HepG2 (cell line): ENCODE data around the gene MSANTD2.

Experiments used
- EED ChIP-seq: sonication (generic); formaldehyde crosslinking; IDR thresholded peaks from 2 replicates; pipeline ENCODE4 v1.5.0; 2020; ENCODE audit warnings: mild to moderate bottlenecking, missing genetic modification reagents
- ZBTB44 ChIP-seq: sonication (generic); formaldehyde crosslinking; IDR thresholded peaks from 2 replicates; pipeline ENCODE4 v1.4.0; 2020; ENCODE audit warnings: missing genetic modification reagents
- TF ChIP-seq, protein P1 (sequence below): IDR thresholded peaks from 2 replicates; pipeline ENCODE4 v1.6.1; 2012; ENCODE audit warnings: inconsistent platforms
- TF ChIP-seq, protein P2 (sequence below): fragments of 450-650 bp; IDR thresholded peaks from 2 replicates; pipeline ENCODE4 v1.6.1; 2017; ENCODE audit warnings: mild to moderate bottlenecking
- TF ChIP-seq, protein P3 (sequence below): sonication (generic); formaldehyde crosslinking; IDR thresholded peaks from 2 replicates; pipeline ENCODE4 v1.5.0; 2020; ENCODE audit warnings: mild to moderate bottlenecking, low read depth, missing genetic modification reagents, borderline replicate concordance

- TF ChIP-seq, protein P1, sequence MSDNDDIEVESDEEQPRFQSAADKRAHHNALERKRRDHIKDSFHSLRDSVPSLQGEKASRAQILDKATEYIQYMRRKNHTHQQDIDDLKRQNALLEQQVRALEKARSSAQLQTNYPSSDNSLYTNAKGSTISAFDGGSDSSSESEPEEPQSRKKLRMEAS, result no peak
- no peak for TF ChIP-seq ZBTB44 (CRISPR knock-in tag)
- TF ChIP-seq, protein P2, sequence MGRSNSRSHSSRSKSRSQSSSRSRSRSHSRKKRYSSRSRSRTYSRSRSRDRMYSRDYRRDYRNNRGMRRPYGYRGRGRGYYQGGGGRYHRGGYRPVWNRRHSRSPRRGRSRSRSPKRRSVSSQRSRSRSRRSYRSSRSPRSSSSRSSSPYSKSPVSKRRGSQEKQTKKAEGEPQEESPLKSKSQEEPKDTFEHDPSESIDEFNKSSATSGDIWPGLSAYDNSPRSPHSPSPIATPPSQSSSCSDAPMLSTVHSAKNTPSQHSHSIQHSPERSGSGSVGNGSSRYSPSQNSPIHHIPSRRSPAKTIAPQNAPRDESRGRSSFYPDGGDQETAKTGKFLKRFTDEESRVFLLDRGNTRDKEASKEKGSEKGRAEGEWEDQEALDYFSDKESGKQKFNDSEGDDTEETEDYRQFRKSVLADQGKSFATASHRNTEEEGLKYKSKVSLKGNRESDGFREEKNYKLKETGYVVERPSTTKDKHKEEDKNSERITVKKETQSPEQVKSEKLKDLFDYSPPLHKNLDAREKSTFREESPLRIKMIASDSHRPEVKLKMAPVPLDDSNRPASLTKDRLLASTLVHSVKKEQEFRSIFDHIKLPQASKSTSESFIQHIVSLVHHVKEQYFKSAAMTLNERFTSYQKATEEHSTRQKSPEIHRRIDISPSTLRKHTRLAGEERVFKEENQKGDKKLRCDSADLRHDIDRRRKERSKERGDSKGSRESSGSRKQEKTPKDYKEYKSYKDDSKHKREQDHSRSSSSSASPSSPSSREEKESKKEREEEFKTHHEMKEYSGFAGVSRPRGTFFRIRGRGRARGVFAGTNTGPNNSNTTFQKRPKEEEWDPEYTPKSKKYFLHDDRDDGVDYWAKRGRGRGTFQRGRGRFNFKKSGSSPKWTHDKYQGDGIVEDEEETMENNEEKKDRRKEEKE, result no peak
- TF ChIP-seq EED (CRISPR knock-in tag), result no peak
- TF ChIP-seq, protein P3, sequence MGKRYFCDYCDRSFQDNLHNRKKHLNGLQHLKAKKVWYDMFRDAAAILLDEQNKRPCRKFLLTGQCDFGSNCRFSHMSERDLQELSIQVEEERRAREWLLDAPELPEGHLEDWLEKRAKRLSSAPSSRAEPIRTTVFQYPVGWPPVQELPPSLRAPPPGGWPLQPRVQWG (CRISPR knock-in tag), result no peak
Measured at GRCh38 chr11:124751391-124751740, 48.8 kb downstream of the MSANTD2 start.
